PC-3 (cell line): Measurements from ENCODE around the gene TOLLIP. TPM values are rescaled to one million over a fixed set of nuclear protein-coding genes. Genes with fewer than 3 reads are reported as not detected.

Source experiments
- ATAC-seq: fragments of 200-7000 bp; cut with Tn5 transposase; 2 replicates; pipeline ENCODE4 v1.9.1; 2020; ENCODE audit warnings: mild to moderate bottlenecking, moderate library complexity
- BruUV-seq: library from RNA; stranded (reverse); fragments of 400-500 nt; replicated peaks from 2 replicates; lab custom pipeline; 2021; lab: Mats Ljungman, UMichigan
- CTCF ChIA-PET: fragments of 300-600 bp; sonication (Branson Sonifier 250); formaldehyde crosslinking; loops from one replicate; lab custom pipeline; 2022; ENCODE audit warnings: antibody characterized with exemption; lab: Charles Lee
- POLR2A ChIA-PET: fragments of 300-600 bp; sonication (Branson Sonifier 250); formaldehyde crosslinking; loops from one replicate; lab custom pipeline; 2022; ENCODE audit warnings: antibody characterized with exemption; ENCODE audit not compliant: unreplicated experiment; lab: Charles Lee
- DNase-seq: peaks from one replicate; pipeline ENCODE4 v3.0.0-alpha.2; 2015
- H2AFZ ChIP-seq: fragments of 300-600 bp; sonication (generic); 2 replicates; pipeline ENCODE4 v1.6.0; 2016; ENCODE audit warnings: antibody characterized with exemption, low read length
- H3F3A ChIP-seq: fragments of 300-600 bp; sonication (generic); one replicate; pipeline ENCODE4 v1.6.0; 2017; ENCODE audit warnings: antibody characterized with exemption, low read length, control low read depth, mild to moderate bottlenecking; ENCODE audit not compliant: unreplicated experiment
- H3K27ac ChIP-seq: fragments of 300-600 bp; sonication (generic); 2 replicates; pipeline ENCODE4 v1.5.1; 2016; ENCODE audit warnings: mild to moderate bottlenecking, low read length
- H3K27me3 ChIP-seq: fragments of 300-600 bp; sonication (generic); 2 replicates; pipeline ENCODE4 v1.6.1; 2016; ENCODE audit warnings: low read length, mixed read lengths
- H3K36me3 ChIP-seq: fragments of 300-600 bp; sonication (generic); 2 replicates; pipeline ENCODE4 v1.6.1; 2016; ENCODE audit warnings: low read depth, mixed run types, low read length, mixed read lengths
- H3K4me1 ChIP-seq: fragments of 300-600 bp; sonication (generic); 2 replicates; pipeline ENCODE4 v1.5.1; 2016; ENCODE audit warnings: low read length; ENCODE audit not compliant: insufficient read depth
- H3K4me2 ChIP-seq: fragments of 300-600 bp; sonication (generic); 2 replicates; pipeline ENCODE4 v1.6.0; 2016; ENCODE audit warnings: low read length
- H3K4me3 ChIP-seq: fragments of 300-600 bp; sonication (generic); 2 replicates; pipeline ENCODE4 v1.5.1; 2016; ENCODE audit warnings: mild to moderate bottlenecking, low read length, mixed read lengths
- H3K79me2 ChIP-seq: fragments of 300-600 bp; sonication (generic); 2 replicates; pipeline ENCODE4 v1.6.1; 2017; ENCODE audit warnings: low read length, mixed read lengths
- H3K9ac ChIP-seq: fragments of 300-600 bp; sonication (generic); 2 replicates; pipeline ENCODE4 v1.6.0; 2016; ENCODE audit warnings: mild to moderate bottlenecking, low read length
- H3K9me2 ChIP-seq: fragments of 300-600 bp; sonication (generic); replicated peaks from 2 replicates; pipeline ENCODE4 v1.6.1; 2016; ENCODE audit warnings: mixed run types, low read length, mixed read lengths
- H3K9me3 ChIP-seq: fragments of 300-600 bp; sonication (generic); 2 replicates; pipeline ENCODE4 v1.6.1; 2016; ENCODE audit warnings: low read length, mixed read lengths
- H4K20me1 ChIP-seq: fragments of 300-600 bp; sonication (generic); 2 replicates; pipeline ENCODE4 v1.6.1; 2016; ENCODE audit warnings: low read length, mixed read lengths
- CTCF ChIP-seq: fragments of 300-600 bp; sonication (generic); conservative IDR thresholded peaks from 2 replicates; pipeline ENCODE4 v1.5.1; 2017; ENCODE audit warnings: antibody characterized with exemption, low read depth, mild to moderate bottlenecking, low read length
- EZH2 ChIP-seq: fragments of 300-600 bp; sonication (generic); IDR thresholded peaks from one replicate; pipeline ENCODE4 v1.6.1; 2017; ENCODE audit warnings: antibody characterized with exemption, mild to moderate bottlenecking, low read length; ENCODE audit not compliant: unreplicated experiment
- EZH2phosphoT487 ChIP-seq: fragments of 300-600 bp; sonication (generic); IDR thresholded peaks from 2 replicates; pipeline ENCODE4 v1.6.1; 2018; ENCODE audit warnings: mild to moderate bottlenecking, antibody characterized with exemption, low read length, borderline replicate concordance
- intact Hi-C: fragments of 100-400 bp; cut with micrococcal nuclease; formaldehyde crosslinking; loops from 2 replicates; pipeline ENCODE4 v1.9.0; 2023
- total RNA-seq: library from RNA; depleted of rRNA; stranded (reverse); fragments of >200 nt; gene quantifications from 2 replicates; pipeline ENCODE4 v1.2.3, GENCODE V29; 2014

Gene TOLLIP
- total RNA-seq, 1 experiment from 2014 or later = 43.2 TPM

DNA sequence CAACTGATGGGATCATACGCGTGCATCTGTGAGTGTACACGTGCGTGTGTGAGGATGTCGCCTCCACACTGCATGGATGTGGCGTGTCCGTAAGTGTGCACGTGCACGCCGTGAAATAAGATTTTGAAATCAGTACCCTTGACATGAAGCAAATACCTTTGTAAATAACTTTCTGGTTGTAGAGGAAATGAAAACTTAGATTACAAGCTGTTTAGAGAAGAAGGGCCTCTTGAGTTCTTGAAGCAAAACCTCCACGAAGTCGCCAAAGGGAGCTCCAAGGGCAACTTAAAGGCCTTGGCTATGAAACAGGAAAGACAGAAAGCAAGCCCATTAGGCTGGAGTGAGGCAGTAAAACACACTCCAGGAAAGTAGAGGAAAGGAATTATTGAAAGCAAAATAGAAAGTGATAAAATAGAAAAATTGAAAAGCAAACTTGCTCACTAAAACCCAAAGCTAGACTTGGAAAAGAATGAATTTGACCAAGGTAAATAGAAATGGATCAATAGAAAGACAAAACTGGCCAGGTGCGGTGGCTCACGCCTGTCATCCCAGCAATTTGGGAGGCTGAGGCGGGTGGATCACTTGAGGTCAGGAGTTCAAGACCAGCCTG is 29.7 kb upstream of the TOLLIP start:
- ATAC-seq = no peak
- H3K4me1 ChIP-seq = peaks cover 8% of the 10 kb centered on the region
- no peak overlapping the region for H3K4me2 ChIP-seq
- no peaks in the 10 kb centered on the region for H3K79me2 ChIP-seq
- no peaks in the 10 kb centered on the region for H3K36me3 ChIP-seq
- no peaks in the 10 kb centered on the region for H3F3A ChIP-seq
- no peaks in the 10 kb centered on the region for H3K27me3 ChIP-seq
- H3K27ac ChIP-seq = no peak overlapping the region
- no peak for DNase-seq
- intact Hi-C loops = no loop called here
- H3K9me2 ChIP-seq = no peaks in the 10 kb centered on the region
- no peaks in the 10 kb centered on the region for H4K20me1 ChIP-seq
- BruUV-seq = no TSS peak
- no peak for TF ChIP-seq EZH2
- no peak overlapping the region for H3K4me3 ChIP-seq
- no peak overlapping the region for H2AFZ ChIP-seq
- ChIA-PET CTCF (no interaction called here), POLR2A (no interaction called here)
- no peaks in the 10 kb centered on the region for H3K9me3 ChIP-seq
- no peak overlapping the region for H3K9ac ChIP-seq

GRCh38 chr11:1338201-1339065 is 29.0 kb upstream of the TOLLIP start:
- H3K9me3 ChIP-seq = no peaks in the 10 kb centered on the region
- H3K27me3 ChIP-seq = no peaks in the 10 kb centered on the region
- no peaks in the 10 kb centered on the region for H3F3A ChIP-seq
- CTCF ChIA-PET = no interaction called here
- no peak for TF ChIP-seq EZH2phosphoT487
- TF ChIP-seq CTCF = no peak
- TF ChIP-seq EZH2 = no peak
- H3K4me2 ChIP-seq = no peak overlapping the region
- H3K9ac ChIP-seq = no peak overlapping the region
- no peaks in the 10 kb centered on the region for H3K9me2 ChIP-seq
- no peaks in the 10 kb centered on the region for H3K36me3 ChIP-seq
- intact Hi-C loops = no loop called here
- H3K4me1 ChIP-seq = peaks cover 8% of the 10 kb centered on the region
- no peak overlapping the region for H2AFZ ChIP-seq
- no peak overlapping the region for H3K27ac ChIP-seq
- no TSS peak for BruUV-seq
- H3K79me2 ChIP-seq = no peaks in the 10 kb centered on the region
- DNase-seq (no peak), ATAC-seq (no peak)
- no peaks in the 10 kb centered on the region for H4K20me1 ChIP-seq
- POLR2A ChIA-PET = no interaction called here
- H3K4me3 ChIP-seq = no peak overlapping the region

DNA sequence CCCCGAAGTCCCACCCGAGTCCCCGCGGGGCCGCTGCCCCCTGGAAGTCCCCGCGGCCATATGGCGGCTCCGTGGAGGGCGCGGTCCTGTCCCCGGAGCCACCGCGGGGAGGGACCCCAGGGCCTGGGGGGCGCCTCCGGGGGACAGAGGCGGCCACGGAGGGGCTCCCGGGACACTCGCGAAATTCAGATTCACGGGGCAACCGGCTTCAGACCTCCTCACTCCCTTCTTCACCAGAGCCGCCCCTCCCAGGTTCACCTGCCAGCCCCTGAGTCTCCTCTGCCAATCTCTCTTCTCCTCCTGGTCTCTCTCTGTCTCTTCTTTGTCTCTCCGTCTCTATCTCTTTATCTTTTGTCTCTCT is 28.2 kb upstream of the TOLLIP start:
- Histone ChIP-seq H3K9ac (no peak overlapping the region), H4K20me1 (no peaks in the 10 kb centered on the region), H3K27ac (no peak overlapping the region), H3K4me1 (peaks cover 8% of the 10 kb centered on the region), H2AFZ (no peak overlapping the region), H3K27me3 (no peaks in the 10 kb centered on the region), H3K9me2 (no peaks in the 10 kb centered on the region), H3K4me3 (no peak overlapping the region), H3K9me3 (no peaks in the 10 kb centered on the region), H3F3A (no peaks in the 10 kb centered on the region), H3K4me2 (no peak overlapping the region), H3K36me3 (no peaks in the 10 kb centered on the region), H3K79me2 (no peaks in the 10 kb centered on the region)
- ChIA-PET CTCF (no interaction called here), POLR2A (no interaction called here)
- intact Hi-C loops = no loop called here
- no peak for ATAC-seq
- no TSS peak for BruUV-seq
- DNase-seq = no peak
- TF ChIP-seq EZH2 (no peak), CTCF (no peak), EZH2phosphoT487 (no peak)
